ENCODE measurements around the gene HPSE.

HPSE gene

GRCh38 chr4:83334425-83335241 lies at the start of gene HPSE:
TSS of gene HPSE (minus strand) at chr4:83334848. CDS start at chr4:83334782, 66 bp downstream.
- FAIRE-seq: no peak

GRCh38 chr4:83382850-83383249 lies 48.2 kb upstream of the HPSE start:
- FAIRE-seq: no peak

- FAIRE-seq: no peak
These were observed 46.5 kb upstream of the HPSE start for GRCh38 chr4:83381173-83381572.

- FAIRE-seq: no peak
These were observed 43.8 kb upstream of the HPSE start for GRCh38 chr4:83378419-83378818.

- FAIRE-seq: no peak
These were observed 38.3 kb upstream of the HPSE start for GRCh38 chr4:83372931-83373330.

- no peak for FAIRE-seq
These were observed 37.3 kb upstream of the HPSE start for GRCh38 chr4:83371936-83372335.

GRCh38 chr4:83371235-83371634 lies 36.6 kb upstream of the HPSE start:
- no peak for FAIRE-seq

- no peak for FAIRE-seq
These were observed 35.9 kb upstream of the HPSE start for GRCh38 chr4:83370640-83370906.

- no peak for FAIRE-seq
These were observed 35.4 kb upstream of the HPSE start for GRCh38 chr4:83369831-83370639.

GRCh38 chr4:83364312-83364711 lies 29.7 kb upstream of the HPSE start:
- FAIRE-seq: no peak

GRCh38 chr4:83362492-83363329 lies 28.1 kb upstream of the HPSE start:
- no peak for FAIRE-seq

- FAIRE-seq: no peak
These were observed 26.9 kb upstream of the HPSE start for GRCh38 chr4:83361416-83362103.

GRCh38 chr4:83360018-83360417 lies 25.4 kb upstream of the HPSE start:
- no peak for FAIRE-seq

- no peak for FAIRE-seq
These were observed 23.8 kb upstream of the HPSE start for GRCh38 chr4:83358410-83358809.

GRCh38 chr4:83356899-83357661 lies 22.4 kb upstream of the HPSE start:
- FAIRE-seq: no peak

GRCh38 chr4:83353516-83353915 lies 18.9 kb upstream of the HPSE start:
- no peak for FAIRE-seq

GRCh38 chr4:83348074-83348473 lies 13.4 kb upstream of the HPSE start:
- no peak for FAIRE-seq

GRCh38 chr4:83342476-83342875 lies 7.8 kb upstream of the HPSE start:
- FAIRE-seq: no peak

GRCh38 chr4:83340692-83341343 lies 6.2 kb upstream of the HPSE start:
- FAIRE-seq: no peak

GRCh38 chr4:83339573-83339972 lies 4.9 kb upstream of the HPSE start:
- FAIRE-seq: no peak

- FAIRE-seq: no peak
These were observed 1.1 kb upstream of the HPSE start for GRCh38 chr4:83335701-83336100.

- FAIRE-seq: no peak
These were observed 2.7 kb downstream of the HPSE start for GRCh38 chr4:83331956-83332355.

Data from TTC549 (cell line).